Measurements from ENCODE around the gene NAA16. TPM values are rescaled to one million over a fixed set of nuclear protein-coding genes. Genes with fewer than 3 reads are reported as not detected.

NAA16 gene
- total and polyA plus RNA-seq, 10 of the 15 experiments (the other 5 are each of a cell fraction or from before 2014, with no cell fraction given), result 5.4 to 18.5 (median 13.2) TPM

- peak; percentile 22 for TF ChIP-seq MYC (IDR thresholded peaks at IDR 0.05; ENCODE audit: insufficient read depth, insufficient read length, insufficient replicate concordance, low read length, severe bottlenecking)
- TF ChIP-seq POLR2A (IDR thresholded peaks at IDR 0.05; ENCODE audit: low read depth, low read length), result peak; percentile 85
- TF ChIP-seq RFX5 (IDR thresholded peaks at IDR 0.05; ENCODE audit: low read depth, low read length), result peak; percentile 22; the same call in 1 of the 2 replicates
- no peak for TF ChIP-seq CREB1 (IDR thresholded peaks at IDR 0.05; ENCODE audit: low read depth)
- TF ChIP-seq, protein P1, sequence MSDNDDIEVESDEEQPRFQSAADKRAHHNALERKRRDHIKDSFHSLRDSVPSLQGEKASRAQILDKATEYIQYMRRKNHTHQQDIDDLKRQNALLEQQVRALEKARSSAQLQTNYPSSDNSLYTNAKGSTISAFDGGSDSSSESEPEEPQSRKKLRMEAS (IDR thresholded peaks at IDR 0.05; ENCODE audit: low read depth, low read length), result peak; percentile 63
- TF ChIP-seq BACH1 (IDR thresholded peaks at IDR 0.05; ENCODE audit: borderline replicate concordance), result peak; percentile 44; the same call in 1 of the 2 replicates
- TF ChIP-seq, protein P2, sequence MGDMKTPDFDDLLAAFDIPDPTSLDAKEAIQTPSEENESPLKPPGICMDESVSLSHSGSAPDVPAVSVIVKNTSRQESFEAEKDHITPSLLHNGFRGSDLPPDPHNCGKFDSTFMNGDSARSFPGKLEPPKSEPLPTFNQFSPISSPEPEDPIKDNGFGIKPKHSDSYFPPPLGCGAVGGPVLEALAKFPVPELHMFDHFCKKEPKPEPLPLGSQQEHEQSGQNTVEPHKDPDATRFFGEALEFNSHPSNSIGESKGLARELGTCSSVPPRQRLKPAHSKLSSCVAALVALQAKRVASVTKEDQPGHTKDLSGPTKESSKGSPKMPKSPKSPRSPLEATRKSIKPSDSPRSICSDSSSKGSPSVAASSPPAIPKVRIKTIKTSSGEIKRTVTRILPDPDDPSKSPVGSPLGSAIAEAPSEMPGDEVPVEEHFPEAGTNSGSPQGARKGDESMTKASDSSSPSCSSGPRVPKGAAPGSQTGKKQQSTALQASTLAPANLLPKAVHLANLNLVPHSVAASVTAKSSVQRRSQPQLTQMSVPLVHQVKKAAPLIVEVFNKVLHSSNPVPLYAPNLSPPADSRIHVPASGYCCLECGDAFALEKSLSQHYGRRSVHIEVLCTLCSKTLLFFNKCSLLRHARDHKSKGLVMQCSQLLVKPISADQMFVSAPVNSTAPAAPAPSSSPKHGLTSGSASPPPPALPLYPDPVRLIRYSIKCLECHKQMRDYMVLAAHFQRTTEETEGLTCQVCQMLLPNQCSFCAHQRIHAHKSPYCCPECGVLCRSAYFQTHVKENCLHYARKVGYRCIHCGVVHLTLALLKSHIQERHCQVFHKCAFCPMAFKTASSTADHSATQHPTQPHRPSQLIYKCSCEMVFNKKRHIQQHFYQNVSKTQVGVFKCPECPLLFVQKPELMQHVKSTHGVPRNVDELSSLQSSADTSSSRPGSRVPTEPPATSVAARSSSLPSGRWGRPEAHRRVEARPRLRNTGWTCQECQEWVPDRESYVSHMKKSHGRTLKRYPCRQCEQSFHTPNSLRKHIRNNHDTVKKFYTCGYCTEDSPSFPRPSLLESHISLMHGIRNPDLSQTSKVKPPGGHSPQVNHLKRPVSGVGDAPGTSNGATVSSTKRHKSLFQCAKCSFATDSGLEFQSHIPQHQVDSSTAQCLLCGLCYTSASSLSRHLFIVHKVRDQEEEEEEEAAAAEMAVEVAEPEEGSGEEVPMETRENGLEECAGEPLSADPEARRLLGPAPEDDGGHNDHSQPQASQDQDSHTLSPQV (IDR thresholded peaks at IDR 0.05), result no peak
- no peak for TF ChIP-seq BRCA1 (IDR thresholded peaks at IDR 0.05; ENCODE audit: low read depth, low read length)
- no peak for TF ChIP-seq CREM (IDR thresholded peaks at IDR 0.05; ENCODE audit: low read depth)
- no peak for TF ChIP-seq RELA (IDR thresholded peaks at IDR 0.05; ENCODE audit: borderline replicate concordance, partially characterized antibody)
- TF ChIP-seq MTA2 (IDR thresholded peaks at IDR 0.05; ENCODE audit: low read depth), result peak; percentile 27; the same call in 1 of the 2 replicates
- no peak for TF ChIP-seq FOXM1 (IDR thresholded peaks at IDR 0.05; ENCODE audit: low read depth, low read length)
- no peak for TF ChIP-seq TARDBP (IDR thresholded peaks at IDR 0.05; ENCODE audit: borderline replicate concordance)
- TF ChIP-seq KDM1A (IDR thresholded peaks at IDR 0.05; ENCODE audit: borderline replicate concordance), result no peak
- peak; percentile 78 for TF ChIP-seq DPF2 (IDR thresholded peaks at IDR 0.05)
- TF ChIP-seq, protein P3, sequence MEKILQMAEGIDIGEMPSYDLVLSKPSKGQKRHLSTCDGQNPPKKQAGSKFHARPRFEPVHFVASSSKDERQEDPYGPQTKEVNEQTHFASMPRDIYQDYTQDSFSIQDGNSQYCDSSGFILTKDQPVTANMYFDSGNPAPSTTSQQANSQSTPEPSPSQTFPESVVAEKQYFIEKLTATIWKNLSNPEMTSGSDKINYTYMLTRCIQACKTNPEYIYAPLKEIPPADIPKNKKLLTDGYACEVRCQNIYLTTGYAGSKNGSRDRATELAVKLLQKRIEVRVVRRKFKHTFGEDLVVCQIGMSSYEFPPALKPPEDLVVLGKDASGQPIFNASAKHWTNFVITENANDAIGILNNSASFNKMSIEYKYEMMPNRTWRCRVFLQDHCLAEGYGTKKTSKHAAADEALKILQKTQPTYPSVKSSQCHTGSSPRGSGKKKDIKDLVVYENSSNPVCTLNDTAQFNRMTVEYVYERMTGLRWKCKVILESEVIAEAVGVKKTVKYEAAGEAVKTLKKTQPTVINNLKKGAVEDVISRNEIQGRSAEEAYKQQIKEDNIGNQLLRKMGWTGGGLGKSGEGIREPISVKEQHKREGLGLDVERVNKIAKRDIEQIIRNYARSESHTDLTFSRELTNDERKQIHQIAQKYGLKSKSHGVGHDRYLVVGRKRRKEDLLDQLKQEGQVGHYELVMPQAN (conservative IDR thresholded peaks at IDR 0.05), result no peak
- TF ChIP-seq CUX1 (IDR thresholded peaks at IDR 0.05; ENCODE audit: insufficient replicate concordance, low read depth, low read length), result no peak
- TF ChIP-seq SUZ12 (IDR thresholded peaks at IDR 0.05; ENCODE audit: unreplicated experiment), result no peak
- TF ChIP-seq GATAD2B (conservative IDR thresholded peaks at IDR 0.05; ENCODE audit: low read depth), result no peak; the same call in 1 of the 2 replicates
- no peak for TF ChIP-seq SPI1 (IDR thresholded peaks at IDR 0.05; ENCODE audit: borderline replicate concordance, insufficient read depth, low read depth, low read length)
- no peak for TF ChIP-seq MYB (IDR thresholded peaks at IDR 0.05; ENCODE audit: borderline replicate concordance, low read depth, low read length)
Measured at GRCh38 chr13:41310963-41311405, at the start of gene NAA16 (continued).

All from GM12878 (cell line).